ENCODE measurements around the gene PITPNM3. TPM values are rescaled to one million over a fixed set of nuclear protein-coding genes. Genes with fewer than 3 reads are reported as not detected.
A peak's percentile ranks its signal among the peaks of the same experiment; 100 is the strongest.
"Not testable (repeated sequence)": the region's sequence is repeated elsewhere in the genome, so short reads cannot be mapped to it uniquely, and the experiment has no call there.

PITPNM3 gene
- total RNA-seq, 4 donors from 2014 or later = 12.7 to 51.6 (median 29.7) TPM

DNA sequence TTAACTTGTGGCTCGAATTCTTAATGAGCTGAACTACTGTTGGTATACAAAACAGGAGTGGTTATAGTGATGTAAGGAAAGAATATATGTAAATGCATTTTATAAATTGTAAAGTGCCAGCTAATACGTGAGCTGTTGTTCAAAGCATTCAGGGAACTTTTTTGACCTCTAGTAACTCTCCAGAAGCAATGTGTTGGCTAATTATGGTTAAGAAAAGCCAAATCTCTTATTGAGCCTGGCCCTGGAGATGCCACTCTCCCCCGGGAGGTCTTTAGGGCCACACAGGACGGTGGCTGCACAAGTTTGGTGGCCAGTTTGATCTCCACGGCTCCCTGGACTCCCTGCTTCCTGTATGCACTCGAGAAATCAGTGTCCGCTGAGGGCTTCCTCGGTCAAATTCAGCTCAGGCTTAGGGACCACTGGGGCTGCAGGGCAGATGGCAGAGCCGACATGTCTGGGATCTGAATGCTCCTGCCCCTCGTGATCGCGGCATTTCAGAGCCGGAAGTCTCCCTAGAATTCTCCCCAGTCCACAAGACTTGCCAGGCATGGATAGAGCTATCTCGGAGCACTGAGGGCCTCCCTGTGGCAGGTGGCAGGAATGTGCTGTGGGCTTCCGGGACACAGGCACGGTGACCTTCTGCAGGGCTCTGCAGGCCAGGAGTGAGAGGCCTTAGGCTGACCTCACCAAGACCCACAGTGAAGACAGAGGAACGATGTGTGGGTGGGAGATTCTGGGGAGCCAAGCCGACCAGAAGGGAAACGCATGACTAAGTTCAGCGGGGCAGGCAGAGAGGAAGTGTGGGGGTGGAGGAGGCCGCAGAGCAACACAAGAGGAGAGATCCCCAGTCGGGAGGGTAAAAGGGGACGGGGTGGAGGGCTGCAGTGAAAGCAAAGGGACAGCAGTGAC lies 18.6 kb upstream of the PITPNM3 start:
- no peak for TF ChIP-seq POLR2AphosphoS5 (IDR thresholded peaks at IDR 0.05)
- TF ChIP-seq POLR2A (IDR thresholded peaks at IDR 0.05) = no peak
- no peak for TF ChIP-seq CTCF (IDR thresholded peaks at IDR 0.05)
- TF ChIP-seq EP300 (IDR thresholded peaks at IDR 0.05; ENCODE audit: low read depth) = no peak
- H3K4me1 ChIP-seq = peaks cover 0 to 9% (median 2%) of the 10 kb centered on the region in 4 donors
- 37 to 65% methylated on average over 7 to 23 of the region's 23 CpGs for WGBS, 2 donors (ENCODE audit: low coverage in 1 of 2)
- no peak overlapping the region for H3K4me3 ChIP-seq
- DNase-seq = peak; percentile 34
- H3K27ac ChIP-seq = no peak overlapping the region
- H3K9me3 ChIP-seq = no peaks in the 10 kb centered on the region
- H3K27me3 ChIP-seq = no peaks in the 10 kb centered on the region
- intact Hi-C loops (cut with DNase I; ENCODE audit: low total_unique reads) = no loop called here
- in situ Hi-C loops (cut with MboI; ENCODE audit: low pct_ligation_motif_present in 1 of 4, low pct_unique_long_range_greater_than_20kb in 1 of 4, low sequenced_read_pairs in 3 of 4) = no loop called here
- peaks cover 0 to 5% (median 0%) of the 10 kb centered on the region in 4 donors for H3K36me3 ChIP-seq

DNA sequence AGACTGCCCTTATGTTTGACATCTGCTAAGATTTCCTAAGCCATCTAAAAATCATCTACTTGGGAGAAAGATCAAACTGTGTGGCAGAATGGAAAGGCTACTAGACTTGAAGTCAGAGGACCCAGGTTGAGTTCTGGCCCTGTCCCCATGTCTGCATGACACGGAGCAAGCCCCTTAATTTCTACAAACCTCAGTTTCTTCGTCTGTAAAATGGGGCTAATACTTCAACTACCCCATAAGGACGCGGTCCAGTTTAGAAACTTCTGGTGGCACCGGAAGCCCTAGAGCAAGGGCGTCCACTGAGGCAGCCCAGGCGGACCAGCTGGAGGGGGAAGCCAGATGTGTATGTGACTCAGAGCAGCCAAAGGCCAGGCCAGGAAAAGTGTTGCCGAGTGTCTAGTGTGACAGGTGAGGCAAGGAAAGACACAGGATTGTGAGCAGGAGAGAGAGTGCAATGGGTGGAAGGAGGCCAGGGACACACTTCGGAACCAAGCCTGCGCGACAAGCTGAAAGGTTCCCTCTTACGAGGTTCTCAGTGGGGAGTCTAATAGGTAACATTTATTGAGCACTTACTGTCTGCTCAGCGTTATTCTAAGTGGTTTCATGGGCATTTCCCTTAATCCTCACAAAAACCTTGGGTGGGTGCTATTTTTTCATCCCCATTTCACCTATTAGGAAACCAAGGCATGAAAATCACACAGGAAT lies 17.8 kb upstream of the PITPNM3 start:
- intact Hi-C loops (cut with DNase I; ENCODE audit: low total_unique reads) (no loop called here), in situ Hi-C loops (cut with MboI; ENCODE audit: low pct_ligation_motif_present in 1 of 4, low pct_unique_long_range_greater_than_20kb in 1 of 4, low sequenced_read_pairs in 3 of 4) (no loop called here)
- no peaks in the 10 kb centered on the region for H3K36me3 ChIP-seq
- no peaks in the 10 kb centered on the region for H3K27me3 ChIP-seq
- no peak overlapping the region for H3K4me3 ChIP-seq
- H3K9me3 ChIP-seq = no peaks in the 10 kb centered on the region
- 96% methylated on average over 6 to 13 of the region's 13 CpGs for WGBS, 2 donors (ENCODE audit: low coverage in 1 of 2)
- TF ChIP-seq POLR2AphosphoS5 (IDR thresholded peaks at IDR 0.05) = no peak
- TF ChIP-seq EP300 (IDR thresholded peaks at IDR 0.05; ENCODE audit: low read depth) = no peak
- no peak for TF ChIP-seq POLR2A (IDR thresholded peaks at IDR 0.05)
- no peak for TF ChIP-seq CTCF (IDR thresholded peaks at IDR 0.05)
- no peak overlapping the region for H3K27ac ChIP-seq
- peaks cover 0 to 9% (median 2%) of the 10 kb centered on the region in 4 donors for H3K4me1 ChIP-seq
- DNase-seq = no peak

- H3K27me3 ChIP-seq; H3K27ac ChIP-seq; H3K36me3 ChIP-seq; DNase-seq; in situ Hi-C loops (cut with MboI; ENCODE audit: low pct_ligation_motif_present in 1 of 4, low pct_unique_long_range_greater_than_20kb in 1 of 4, low sequenced_read_pairs in 3 of 4); H3K4me1 ChIP-seq; intact Hi-C loops (cut with DNase I; ENCODE audit: low total_unique reads); H3K9me3 ChIP-seq; H3K4me3 ChIP-seq: not testable (repeated sequence)
- WGBS, 2 donors (ENCODE audit: low coverage in 1 of 2) = 94% methylated on average over 6 of the region's 6 CpGs; no CpG with 5 or more reads in 1 of the 2 donors
Measured at GRCh38 chr17:6573495-6573894, 17.1 kb upstream of the PITPNM3 start.

DNA sequence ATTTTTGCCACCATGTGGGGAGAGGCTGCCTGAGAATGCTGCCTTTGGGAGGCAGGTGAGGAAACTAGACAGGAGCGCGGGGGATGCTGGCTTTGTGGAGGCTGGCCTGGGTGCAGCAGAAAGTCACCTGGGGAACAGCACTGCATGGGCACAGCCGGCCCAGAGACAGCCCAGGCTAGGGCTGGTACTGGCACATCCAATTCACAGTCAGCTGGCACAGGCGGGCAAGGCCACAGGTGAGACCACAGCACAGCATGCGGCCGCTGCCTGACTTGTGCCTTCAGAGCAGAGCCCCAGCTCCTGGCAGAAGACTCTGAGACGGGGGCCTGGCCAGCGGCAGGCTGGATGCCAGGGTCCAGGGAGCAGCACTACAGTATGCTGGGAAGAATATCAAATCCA lies 16.6 kb upstream of the PITPNM3 start:
- no peaks in the 10 kb centered on the region for H3K36me3 ChIP-seq
- no peak for DNase-seq
- TF ChIP-seq POLR2A (IDR thresholded peaks at IDR 0.05) = no peak
- no peak for TF ChIP-seq CTCF (IDR thresholded peaks at IDR 0.05)
- TF ChIP-seq EP300 (IDR thresholded peaks at IDR 0.05; ENCODE audit: low read depth) = no peak
- no peak for TF ChIP-seq POLR2AphosphoS5 (IDR thresholded peaks at IDR 0.05)
- intact Hi-C loops (cut with DNase I; ENCODE audit: low total_unique reads) = no loop called here
- no peak overlapping the region for H3K4me3 ChIP-seq
- H3K27me3 ChIP-seq = no peaks in the 10 kb centered on the region
- 93 to 100% methylated on average over 2 to 8 of the region's 8 CpGs for WGBS, 2 donors (ENCODE audit: low coverage in 1 of 2)
- in situ Hi-C loops (cut with MboI; ENCODE audit: low pct_ligation_motif_present in 1 of 4, low pct_unique_long_range_greater_than_20kb in 1 of 4, low sequenced_read_pairs in 3 of 4) = no loop called here
- H3K9me3 ChIP-seq = no peaks in the 10 kb centered on the region
- H3K27ac ChIP-seq = no peak overlapping the region
- H3K4me1 ChIP-seq = peaks cover 0 to 9% (median 2%) of the 10 kb centered on the region in 4 donors

Measured in transverse colon (tissue), 4 donors.